ENCODE data around the gene HLA-DPA1. TPM values are rescaled to one million over a fixed set of nuclear protein-coding genes. Genes with fewer than 3 reads are reported as not detected.

HLA-DPA1 gene
- total and polyA plus RNA-seq, 10 of the 15 experiments (the other 5 are each of a cell fraction or from before 2014, with no cell fraction given) = 508 to 1,640 (median 829) TPM

DNA sequence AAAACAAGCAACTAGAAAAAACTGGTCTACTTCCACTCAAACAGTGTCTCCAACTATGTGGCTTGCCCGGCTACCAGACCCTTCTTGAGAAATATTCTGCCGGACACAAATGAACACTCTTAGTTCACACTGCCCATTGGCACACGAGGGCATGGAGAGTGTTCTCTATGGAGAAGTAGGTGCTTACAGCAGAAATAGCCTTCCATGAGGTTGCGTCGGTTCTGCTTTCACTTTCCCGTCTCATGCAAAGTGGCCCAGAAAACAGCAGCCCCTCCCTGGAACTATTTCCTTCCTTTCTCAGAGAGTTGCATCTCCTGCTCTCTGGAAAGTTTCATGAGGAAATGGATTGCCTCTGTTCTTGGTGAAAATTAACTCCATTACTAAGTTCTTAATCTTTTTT is 54.5 kb downstream of the HLA-DPA1 start (continued):
- TF ChIP-seq, protein P1, sequence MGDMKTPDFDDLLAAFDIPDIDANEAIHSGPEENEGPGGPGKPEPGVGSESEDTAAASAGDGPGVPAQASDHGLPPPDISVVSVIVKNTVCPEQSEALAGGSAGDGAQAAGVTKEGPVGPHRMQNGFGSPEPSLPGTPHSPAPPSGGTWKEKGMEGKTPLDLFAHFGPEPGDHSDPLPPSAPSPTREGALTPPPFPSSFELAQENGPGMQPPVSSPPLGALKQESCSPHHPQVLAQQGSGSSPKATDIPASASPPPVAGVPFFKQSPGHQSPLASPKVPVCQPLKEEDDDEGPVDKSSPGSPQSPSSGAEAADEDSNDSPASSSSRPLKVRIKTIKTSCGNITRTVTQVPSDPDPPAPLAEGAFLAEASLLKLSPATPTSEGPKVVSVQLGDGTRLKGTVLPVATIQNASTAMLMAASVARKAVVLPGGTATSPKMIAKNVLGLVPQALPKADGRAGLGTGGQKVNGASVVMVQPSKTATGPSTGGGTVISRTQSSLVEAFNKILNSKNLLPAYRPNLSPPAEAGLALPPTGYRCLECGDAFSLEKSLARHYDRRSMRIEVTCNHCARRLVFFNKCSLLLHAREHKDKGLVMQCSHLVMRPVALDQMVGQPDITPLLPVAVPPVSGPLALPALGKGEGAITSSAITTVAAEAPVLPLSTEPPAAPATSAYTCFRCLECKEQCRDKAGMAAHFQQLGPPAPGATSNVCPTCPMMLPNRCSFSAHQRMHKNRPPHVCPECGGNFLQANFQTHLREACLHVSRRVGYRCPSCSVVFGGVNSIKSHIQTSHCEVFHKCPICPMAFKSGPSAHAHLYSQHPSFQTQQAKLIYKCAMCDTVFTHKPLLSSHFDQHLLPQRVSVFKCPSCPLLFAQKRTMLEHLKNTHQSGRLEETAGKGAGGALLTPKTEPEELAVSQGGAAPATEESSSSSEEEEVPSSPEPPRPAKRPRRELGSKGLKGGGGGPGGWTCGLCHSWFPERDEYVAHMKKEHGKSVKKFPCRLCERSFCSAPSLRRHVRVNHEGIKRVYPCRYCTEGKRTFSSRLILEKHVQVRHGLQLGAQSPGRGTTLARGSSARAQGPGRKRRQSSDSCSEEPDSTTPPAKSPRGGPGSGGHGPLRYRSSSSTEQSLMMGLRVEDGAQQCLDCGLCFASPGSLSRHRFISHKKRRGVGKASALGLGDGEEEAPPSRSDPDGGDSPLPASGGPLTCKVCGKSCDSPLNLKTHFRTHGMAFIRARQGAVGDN (IDR thresholded peaks at IDR 0.05) = peak; percentile 71
- TF ChIP-seq POU2F2 (IDR thresholded peaks at IDR 0.05; ENCODE audit: borderline replicate concordance, low read depth, low read length) (peak; percentile 53; the same call in 1 of the 3 replicates), MEF2B (IDR thresholded peaks at IDR 0.05; ENCODE audit: partially characterized antibody, poor library complexity, severe bottlenecking) (no peak), RAD21 (IDR thresholded peaks at IDR 0.05; ENCODE audit: insufficient read depth, low read depth, low read length) (0 out of 2 replicates have a peak, but pooled peaks have one; percentile 4), EED (IDR thresholded peaks at IDR 0.05; ENCODE audit: low read depth) (peak; percentile 82), BHLHE40 (IDR thresholded peaks at IDR 0.05; ENCODE audit: borderline replicate concordance in 1 of 2, low read depth in 2 of 2, low read length in 1 of 2) (peak in 1 of 2 experiments; percentile 41; a peak in 1 of 4 replicates), ZNF24 (IDR thresholded peaks at IDR 0.05) (no peak), ZSCAN29 (IDR thresholded peaks at IDR 0.05) (no peak), RB1 (IDR thresholded peaks at IDR 0.05; ENCODE audit: borderline replicate concordance) (no peak), PAX8 (IDR thresholded peaks at IDR 0.05) (no peak), RFX5 (IDR thresholded peaks at IDR 0.05; ENCODE audit: low read depth, low read length) (peak; percentile 92), CREM (IDR thresholded peaks at IDR 0.05; ENCODE audit: low read depth) (peak; percentile 40; the same call in 1 of the 2 replicates), PAX5 (IDR thresholded peaks at IDR 0.05; ENCODE audit: borderline replicate concordance, low read depth, low read length) (no peak)
- TF ChIP-seq, protein P2, sequence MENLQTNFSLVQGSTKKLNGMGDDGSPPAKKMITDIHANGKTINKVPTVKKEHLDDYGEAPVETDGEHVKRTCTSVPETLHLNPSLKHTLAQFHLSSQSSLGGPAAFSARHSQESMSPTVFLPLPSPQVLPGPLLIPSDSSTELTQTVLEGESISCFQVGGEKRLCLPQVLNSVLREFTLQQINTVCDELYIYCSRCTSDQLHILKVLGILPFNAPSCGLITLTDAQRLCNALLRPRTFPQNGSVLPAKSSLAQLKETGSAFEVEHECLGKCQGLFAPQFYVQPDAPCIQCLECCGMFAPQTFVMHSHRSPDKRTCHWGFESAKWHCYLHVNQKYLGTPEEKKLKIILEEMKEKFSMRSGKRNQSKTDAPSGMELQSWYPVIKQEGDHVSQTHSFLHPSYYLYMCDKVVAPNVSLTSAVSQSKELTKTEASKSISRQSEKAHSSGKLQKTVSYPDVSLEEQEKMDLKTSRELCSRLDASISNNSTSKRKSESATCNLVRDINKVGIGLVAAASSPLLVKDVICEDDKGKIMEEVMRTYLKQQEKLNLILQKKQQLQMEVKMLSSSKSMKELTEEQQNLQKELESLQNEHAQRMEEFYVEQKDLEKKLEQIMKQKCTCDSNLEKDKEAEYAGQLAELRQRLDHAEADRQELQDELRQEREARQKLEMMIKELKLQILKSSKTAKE (IDR thresholded peaks at IDR 0.05; ENCODE audit: low read depth, poor library complexity, severe bottlenecking) = peak; percentile 26
- TF ChIP-seq, protein P3, sequence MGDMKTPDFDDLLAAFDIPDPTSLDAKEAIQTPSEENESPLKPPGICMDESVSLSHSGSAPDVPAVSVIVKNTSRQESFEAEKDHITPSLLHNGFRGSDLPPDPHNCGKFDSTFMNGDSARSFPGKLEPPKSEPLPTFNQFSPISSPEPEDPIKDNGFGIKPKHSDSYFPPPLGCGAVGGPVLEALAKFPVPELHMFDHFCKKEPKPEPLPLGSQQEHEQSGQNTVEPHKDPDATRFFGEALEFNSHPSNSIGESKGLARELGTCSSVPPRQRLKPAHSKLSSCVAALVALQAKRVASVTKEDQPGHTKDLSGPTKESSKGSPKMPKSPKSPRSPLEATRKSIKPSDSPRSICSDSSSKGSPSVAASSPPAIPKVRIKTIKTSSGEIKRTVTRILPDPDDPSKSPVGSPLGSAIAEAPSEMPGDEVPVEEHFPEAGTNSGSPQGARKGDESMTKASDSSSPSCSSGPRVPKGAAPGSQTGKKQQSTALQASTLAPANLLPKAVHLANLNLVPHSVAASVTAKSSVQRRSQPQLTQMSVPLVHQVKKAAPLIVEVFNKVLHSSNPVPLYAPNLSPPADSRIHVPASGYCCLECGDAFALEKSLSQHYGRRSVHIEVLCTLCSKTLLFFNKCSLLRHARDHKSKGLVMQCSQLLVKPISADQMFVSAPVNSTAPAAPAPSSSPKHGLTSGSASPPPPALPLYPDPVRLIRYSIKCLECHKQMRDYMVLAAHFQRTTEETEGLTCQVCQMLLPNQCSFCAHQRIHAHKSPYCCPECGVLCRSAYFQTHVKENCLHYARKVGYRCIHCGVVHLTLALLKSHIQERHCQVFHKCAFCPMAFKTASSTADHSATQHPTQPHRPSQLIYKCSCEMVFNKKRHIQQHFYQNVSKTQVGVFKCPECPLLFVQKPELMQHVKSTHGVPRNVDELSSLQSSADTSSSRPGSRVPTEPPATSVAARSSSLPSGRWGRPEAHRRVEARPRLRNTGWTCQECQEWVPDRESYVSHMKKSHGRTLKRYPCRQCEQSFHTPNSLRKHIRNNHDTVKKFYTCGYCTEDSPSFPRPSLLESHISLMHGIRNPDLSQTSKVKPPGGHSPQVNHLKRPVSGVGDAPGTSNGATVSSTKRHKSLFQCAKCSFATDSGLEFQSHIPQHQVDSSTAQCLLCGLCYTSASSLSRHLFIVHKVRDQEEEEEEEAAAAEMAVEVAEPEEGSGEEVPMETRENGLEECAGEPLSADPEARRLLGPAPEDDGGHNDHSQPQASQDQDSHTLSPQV (IDR thresholded peaks at IDR 0.05) = no peak
- TF ChIP-seq, protein P4, sequence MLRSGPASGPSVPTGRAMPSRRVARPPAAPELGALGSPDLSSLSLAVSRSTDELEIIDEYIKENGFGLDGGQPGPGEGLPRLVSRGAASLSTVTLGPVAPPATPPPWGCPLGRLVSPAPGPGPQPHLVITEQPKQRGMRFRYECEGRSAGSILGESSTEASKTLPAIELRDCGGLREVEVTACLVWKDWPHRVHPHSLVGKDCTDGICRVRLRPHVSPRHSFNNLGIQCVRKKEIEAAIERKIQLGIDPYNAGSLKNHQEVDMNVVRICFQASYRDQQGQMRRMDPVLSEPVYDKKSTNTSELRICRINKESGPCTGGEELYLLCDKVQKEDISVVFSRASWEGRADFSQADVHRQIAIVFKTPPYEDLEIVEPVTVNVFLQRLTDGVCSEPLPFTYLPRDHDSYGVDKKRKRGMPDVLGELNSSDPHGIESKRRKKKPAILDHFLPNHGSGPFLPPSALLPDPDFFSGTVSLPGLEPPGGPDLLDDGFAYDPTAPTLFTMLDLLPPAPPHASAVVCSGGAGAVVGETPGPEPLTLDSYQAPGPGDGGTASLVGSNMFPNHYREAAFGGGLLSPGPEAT (IDR thresholded peaks at IDR 0.05; ENCODE audit: low read depth) = peak; percentile 46; the same call in 1 of the 2 replicates

Measured in GM12878 (cell line).